Measurements from ENCODE around the gene ATF6B.
"Not testable (repeated sequence)": the region's sequence is repeated elsewhere in the genome, so short reads cannot be mapped to it uniquely, and the experiment has no call there.

Gene ATF6B

GRCh38 chr6:32154514-32155161, 26.6 kb upstream of the ATF6B start:
- DNase-seq (ENCODE audit: low read depth) = no peak

DNA sequence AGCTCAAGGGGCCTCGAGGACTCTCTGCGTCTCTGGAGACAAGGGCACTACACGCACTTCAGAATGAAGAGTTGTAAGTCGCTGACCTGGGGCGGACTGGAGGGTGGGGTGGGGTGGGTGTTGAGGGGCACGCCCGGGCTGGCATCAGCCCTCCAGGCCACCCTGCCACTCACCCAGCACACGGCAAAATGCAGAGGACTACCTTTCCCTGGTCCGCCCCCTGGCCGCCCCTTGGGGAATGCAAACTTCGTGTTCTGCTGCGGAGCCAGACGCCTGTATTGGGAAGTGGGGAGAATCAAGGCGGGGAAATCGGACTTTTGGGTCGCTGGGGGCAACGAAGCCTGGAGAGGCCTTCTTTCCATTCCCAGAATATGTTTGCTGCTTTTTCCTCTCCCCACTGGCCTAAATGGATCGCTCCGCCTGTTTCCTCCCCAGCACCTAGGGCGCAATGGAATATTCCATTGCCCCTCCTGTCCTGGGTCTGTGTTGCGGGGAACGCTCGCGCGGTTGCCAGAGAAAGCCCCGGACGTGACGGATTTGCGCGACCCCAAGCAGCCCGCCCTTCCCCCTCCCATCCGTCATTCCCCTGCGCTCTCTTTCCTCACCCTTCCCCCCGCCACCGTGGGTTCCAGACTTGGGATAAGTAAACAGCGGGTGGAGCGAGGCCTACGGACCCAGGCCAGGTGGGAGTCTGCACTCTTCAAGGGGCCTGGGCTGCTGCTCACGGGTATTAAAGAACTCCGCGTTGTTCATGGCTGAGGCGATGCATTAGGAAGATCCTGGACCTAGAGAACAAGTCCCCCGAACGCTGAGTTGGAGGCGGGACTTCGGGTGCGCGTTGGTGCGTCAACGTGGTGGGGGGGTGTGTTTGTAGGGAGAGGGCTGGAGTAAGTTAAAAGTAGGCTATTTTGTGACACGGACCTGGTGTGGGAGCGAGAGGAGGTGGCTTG, 25.8 kb upstream of the ATF6B start, which contains the start of gene PPT2:
Gene PPT2, plus strand, starts transcription at position 578 of the 950 bp plus-strand sequence. CDS start 454 bp downstream, outside the sequence.
- DNase-seq (ENCODE audit: low read depth) = peak; percentile 41

GRCh38 chr6:32152769-32153563, 24.9 kb upstream of the ATF6B start:
- DNase-seq (ENCODE audit: low read depth) = no peak

DNA sequence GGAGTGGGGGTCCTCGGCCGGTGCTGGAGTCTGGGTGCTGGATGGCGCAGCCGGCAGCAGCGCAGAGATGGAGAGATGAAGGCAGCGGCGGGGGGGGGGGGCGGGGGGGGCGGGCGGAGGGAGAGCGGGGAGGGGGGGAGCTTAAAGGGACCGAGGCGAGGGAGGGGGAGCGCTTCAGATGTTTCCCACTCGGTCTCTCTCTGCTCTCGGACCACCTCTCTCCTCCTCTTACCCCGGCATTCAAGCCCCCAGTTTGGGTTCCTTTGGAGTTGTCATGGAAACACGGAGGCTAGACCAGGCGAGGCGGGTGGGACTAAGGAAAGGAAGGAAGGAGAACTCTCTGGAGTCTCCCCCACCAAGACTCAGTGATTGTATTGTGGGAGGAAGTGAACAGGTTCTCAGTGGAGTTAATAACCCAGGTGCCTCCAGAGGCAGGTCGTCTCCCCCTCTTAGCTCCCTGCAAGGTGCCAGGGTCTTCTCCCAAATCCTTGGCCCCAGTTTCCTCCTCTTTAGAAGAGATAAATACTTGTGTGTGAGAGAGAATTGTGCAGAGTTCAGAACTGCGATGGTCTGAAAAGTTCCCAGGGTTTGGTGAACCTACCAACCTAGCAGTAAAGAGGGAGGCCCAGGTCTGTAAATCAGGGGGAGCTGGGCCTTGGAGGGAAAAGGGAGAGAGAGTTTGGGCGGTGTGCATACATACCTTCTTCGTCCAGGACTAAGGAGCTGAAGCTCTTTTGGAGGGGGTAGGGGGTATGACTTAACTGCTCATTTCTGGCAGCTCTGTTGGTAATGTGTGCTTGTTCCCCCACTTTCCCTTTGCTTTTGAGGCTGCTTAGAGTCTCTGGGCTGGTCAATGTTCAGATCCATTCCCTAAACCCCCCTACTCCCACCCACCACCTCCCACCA, 24.1 kb upstream of the ATF6B start, which contains the start of gene PRRT1:
Gene PRRT1, minus strand, starts transcription at position 77 of the 906 bp plus-strand sequence. CDS start 112 bp downstream, outside the sequence.
- DNase-seq (ENCODE audit: low read depth) = no peak

- DNase-seq (ENCODE audit: low read depth) = no peak
Measured at GRCh38 chr6:32151181-32151862, 23.3 kb upstream of the ATF6B start.

GRCh38 chr6:32149932-32150870, 22.2 kb upstream of the ATF6B start:
- DNase-seq (ENCODE audit: low read depth) = no peak

- no peak for DNase-seq (ENCODE audit: low read depth)
Measured at GRCh38 chr6:32149092-32149755, 21.2 kb upstream of the ATF6B start.

- no peak for DNase-seq (ENCODE audit: low read depth)
Measured at GRCh38 chr6:32148289-32149091, 20.4 kb upstream of the ATF6B start.

DNA sequence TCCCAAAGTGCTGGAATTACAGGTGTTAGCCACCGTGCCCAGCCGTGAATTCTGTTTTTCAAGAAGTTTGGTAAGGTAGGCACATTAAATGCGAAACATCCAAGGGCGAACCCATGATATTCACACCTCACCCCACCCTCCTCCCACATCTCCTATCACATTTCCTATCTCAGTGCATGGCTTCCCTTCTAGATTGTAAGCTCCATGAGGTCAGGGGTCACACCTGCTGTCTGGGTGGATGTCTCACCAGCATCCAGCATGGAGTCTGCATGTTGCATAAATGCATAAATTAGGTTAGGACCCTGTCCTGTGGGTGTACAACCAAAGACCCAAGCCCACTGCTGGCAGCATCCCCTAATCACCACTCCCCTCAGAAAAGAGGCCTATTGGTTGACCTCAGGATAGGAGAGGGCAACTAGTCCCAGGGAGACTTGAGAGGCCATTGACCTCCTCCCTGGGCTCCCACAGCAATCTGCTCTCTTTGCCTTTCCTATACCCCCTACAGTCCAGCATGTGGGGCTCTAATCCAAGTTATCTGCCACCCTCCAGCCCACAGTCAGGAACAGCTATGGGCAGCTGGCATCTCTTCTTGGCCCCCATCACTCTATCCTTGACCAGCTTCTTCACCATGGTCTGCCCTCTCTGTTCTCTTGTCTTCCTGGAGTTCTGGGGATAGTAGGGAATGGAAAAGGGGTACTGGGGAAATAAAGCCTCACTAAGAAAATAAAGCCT, 19.5 kb upstream of the ATF6B start:
- DNase-seq (ENCODE audit: low read depth) = no peak

- DNase-seq (ENCODE audit: low read depth) = no peak
Measured at GRCh38 chr6:32146687-32147086, 18.6 kb upstream of the ATF6B start.

GRCh38 chr6:32146287-32146686, 18.2 kb upstream of the ATF6B start:
- DNase-seq (ENCODE audit: low read depth) = no peak

DNA sequence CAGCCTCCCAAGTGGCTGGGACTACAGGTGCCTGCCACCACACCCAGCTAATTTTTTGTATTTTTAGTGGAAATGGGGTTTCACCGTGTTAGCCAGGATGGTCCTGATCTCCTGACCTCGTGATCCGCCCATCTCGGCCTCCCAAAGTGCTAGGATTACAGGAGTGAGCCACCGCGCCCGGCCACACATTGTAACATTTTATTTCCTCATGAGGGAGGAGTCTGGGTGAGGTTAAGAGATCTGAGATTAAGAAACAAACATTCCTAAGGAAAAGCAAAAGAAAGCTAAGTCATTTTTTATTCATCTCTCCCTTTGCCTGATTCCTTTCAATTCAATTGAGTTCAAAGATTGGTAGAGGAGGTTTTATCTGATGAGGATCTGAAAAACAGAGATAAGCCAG, 16.2 kb upstream of the ATF6B start:
- DNase-seq (ENCODE audit: low read depth) = not testable (repeated sequence)

DNA sequence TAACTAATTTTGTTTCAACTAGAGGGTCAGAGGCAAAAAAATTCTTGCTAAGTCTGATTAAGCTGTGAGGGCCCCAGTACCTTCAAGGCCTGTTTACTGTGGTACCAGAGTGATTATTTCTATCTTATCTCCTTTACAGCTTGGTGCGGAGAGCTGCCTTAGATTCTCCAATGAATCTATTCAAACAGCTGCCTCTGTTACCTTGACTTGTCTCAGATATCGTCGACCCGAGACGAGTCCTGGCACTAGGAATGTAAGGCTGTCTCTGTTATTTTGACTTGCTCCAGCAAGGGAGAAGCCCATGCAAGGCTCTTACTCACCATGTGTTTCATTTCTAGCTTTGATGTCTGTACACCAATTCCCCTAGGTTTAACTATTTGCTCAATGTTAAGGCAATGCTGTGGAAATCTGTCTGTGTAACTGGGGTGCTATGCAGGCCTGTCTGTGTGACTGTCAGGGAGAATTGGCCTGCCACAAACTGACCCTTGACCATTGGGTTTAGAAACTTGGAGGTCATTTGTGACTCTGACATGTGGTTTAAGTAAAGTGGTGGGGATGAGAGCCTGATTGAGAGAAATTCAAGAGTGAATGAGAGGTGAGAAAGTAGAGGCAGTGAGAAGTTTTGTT, 12.5 kb upstream of the ATF6B start:
- DNase-seq (ENCODE audit: low read depth) = no peak

DNA sequence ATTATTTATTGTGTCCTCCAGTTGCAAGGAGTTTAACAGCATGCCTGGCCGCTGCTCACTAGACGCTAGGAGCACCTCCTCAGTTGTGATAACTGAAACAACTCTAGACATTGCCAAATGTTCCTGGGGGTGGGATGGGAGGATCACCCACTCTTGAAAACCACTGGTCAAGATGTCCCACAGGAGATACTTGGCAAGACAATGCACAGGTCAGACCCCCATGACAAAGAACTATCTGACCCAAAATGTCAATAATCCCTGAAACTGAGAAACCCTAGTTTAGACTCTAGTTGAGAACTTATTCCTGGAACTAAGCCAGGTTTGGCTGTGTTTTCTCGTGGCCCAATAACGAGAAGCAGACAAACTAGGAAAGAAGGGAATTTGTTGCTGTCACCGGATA, 11.5 kb upstream of the ATF6B start:
- no peak for DNase-seq (ENCODE audit: low read depth)

DNA sequence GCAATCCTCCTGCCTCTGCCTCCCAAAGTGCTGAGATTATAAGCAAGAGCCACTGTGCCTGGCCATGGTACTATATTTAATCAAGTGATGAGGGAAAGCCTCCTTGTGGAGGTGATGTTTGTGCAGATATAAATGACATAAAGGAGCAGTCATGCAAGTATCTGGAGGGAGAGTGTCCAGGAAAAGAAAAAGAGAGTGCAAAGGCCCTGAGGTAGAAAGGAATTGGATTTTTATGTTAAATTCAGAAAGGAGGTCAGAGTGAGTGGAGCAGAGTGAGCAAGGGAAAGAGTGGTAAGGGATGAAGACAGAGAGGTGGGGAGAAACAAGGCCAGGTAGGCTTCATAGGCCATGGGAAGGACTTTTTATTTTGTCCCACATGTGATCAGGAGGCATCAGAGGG, 9.4 kb upstream of the ATF6B start:
- DNase-seq (ENCODE audit: low read depth) = no peak

DNA sequence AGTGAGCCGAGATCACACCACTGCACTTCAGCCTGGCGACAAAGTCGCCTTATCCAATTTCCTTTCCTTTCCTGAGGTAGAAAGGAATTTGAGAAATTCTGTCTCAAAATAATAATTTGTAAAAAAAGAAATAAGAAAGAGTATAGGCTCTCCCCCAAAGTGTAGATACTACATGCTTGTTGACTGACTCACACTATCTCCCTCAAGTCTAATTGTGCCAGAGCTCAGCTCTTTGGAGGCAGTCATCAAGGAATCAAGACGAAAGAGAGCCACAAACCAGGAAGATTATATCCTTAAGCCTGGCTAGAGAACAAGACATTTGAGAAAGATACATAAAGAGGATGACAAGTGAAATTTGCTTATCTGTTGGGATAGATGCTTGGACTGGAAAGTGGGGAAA, 5.7 kb upstream of the ATF6B start:
- DNase-seq (ENCODE audit: low read depth) = no peak

GRCh38 chr6:32132110-32132509, 4.1 kb upstream of the ATF6B start:
- no peak for DNase-seq (ENCODE audit: low read depth)

All from GM04503 (cell line).